ENCODE results near the gene TLNRD1. TPM values are rescaled to one million over a fixed set of nuclear protein-coding genes. Genes with fewer than 3 reads are reported as not detected.
"Not testable (repeated sequence)": the region's sequence is repeated elsewhere in the genome, so short reads cannot be mapped to it uniquely, and the experiment has no call there.

Gene TLNRD1
- total RNA-seq, 1 donor from 2014 or later: 7.4 TPM

- FAIRE-seq (no peak), DNase-seq (ENCODE audit: low read depth) (no peak)
- no peak for TF ChIP-seq CTCF (IDR thresholded peaks at IDR 0.05; ENCODE audit: insufficient read depth, low read length, severe bottlenecking)
- H3K36me3 ChIP-seq (ENCODE audit: control insufficient read depth, insufficient read depth, low read length): peaks cover 1% of the 10 kb centered on the region
- H3K27me3 ChIP-seq (ENCODE audit: control insufficient read depth, insufficient read depth, low read length): no peaks in the 10 kb centered on the region
- H3K4me3 ChIP-seq (ENCODE audit: low read depth, low read length): no peak overlapping the region
These were observed 43.2 kb upstream of the TLNRD1 start for GRCh38 chr15:80957556-80957955.

- peak; percentile 82 for DNase-seq (ENCODE audit: low read depth)
- H3K4me3 ChIP-seq (ENCODE audit: low read depth, low read length): no peak overlapping the region
- TF ChIP-seq CTCF (IDR thresholded peaks at IDR 0.05; ENCODE audit: insufficient read depth, low read length, severe bottlenecking): no peak
- no peak for FAIRE-seq
- H3K27me3 ChIP-seq (ENCODE audit: control insufficient read depth, insufficient read depth, low read length): no peaks in the 10 kb centered on the region
- H3K36me3 ChIP-seq (ENCODE audit: control insufficient read depth, insufficient read depth, low read length): peaks cover 1% of the 10 kb centered on the region
These were observed 42.7 kb upstream of the TLNRD1 start for GRCh38 chr15:80957976-80958375.

GRCh38 chr15:80958818-80959495, 41.8 kb upstream of the TLNRD1 start:
- Histone ChIP-seq H3K27me3 (ENCODE audit: control insufficient read depth, insufficient read depth, low read length) (no peaks in the 10 kb centered on the region), H3K4me3 (ENCODE audit: low read depth, low read length) (no peak overlapping the region), H3K36me3 (ENCODE audit: control insufficient read depth, insufficient read depth, low read length) (no peaks in the 10 kb centered on the region)
- FAIRE-seq: no peak
- no peak for DNase-seq (ENCODE audit: low read depth)
- no peak for TF ChIP-seq CTCF (IDR thresholded peaks at IDR 0.05; ENCODE audit: insufficient read depth, low read length, severe bottlenecking)

- H3K4me3 ChIP-seq (ENCODE audit: low read depth, low read length); H3K27me3 ChIP-seq (ENCODE audit: control insufficient read depth, insufficient read depth, low read length); DNase-seq (ENCODE audit: low read depth); H3K36me3 ChIP-seq (ENCODE audit: control insufficient read depth, insufficient read depth, low read length); FAIRE-seq: not testable (repeated sequence)
These were observed 35.3 kb upstream of the TLNRD1 start for GRCh38 chr15:80965454-80965853.

GRCh38 chr15:80966431-80967197, 34.1 kb upstream of the TLNRD1 start:
- no peak overlapping the region for H3K4me3 ChIP-seq (ENCODE audit: low read depth, low read length)
- H3K36me3 ChIP-seq (ENCODE audit: control insufficient read depth, insufficient read depth, low read length): peaks cover 6% of the 10 kb centered on the region
- DNase-seq (ENCODE audit: low read depth): no peak
- TF ChIP-seq CTCF (IDR thresholded peaks at IDR 0.05; ENCODE audit: insufficient read depth, low read length, severe bottlenecking): no peak
- FAIRE-seq: no peak
- no peaks in the 10 kb centered on the region for H3K27me3 ChIP-seq (ENCODE audit: control insufficient read depth, insufficient read depth, low read length)

- H3K36me3 ChIP-seq (ENCODE audit: control insufficient read depth, insufficient read depth, low read length): peaks cover 6% of the 10 kb centered on the region
These were observed 33.3 kb upstream of the TLNRD1 start for GRCh38 chr15:80967451-80967850.

More at GRCh38 chr15:80967451-80967850, 33.3 kb upstream of the TLNRD1 start:
- H3K27me3 ChIP-seq (ENCODE audit: control insufficient read depth, insufficient read depth, low read length): no peaks in the 10 kb centered on the region
- DNase-seq (ENCODE audit: low read depth): no peak
- no peak for FAIRE-seq
- no peak overlapping the region for H3K4me3 ChIP-seq (ENCODE audit: low read depth, low read length)
- TF ChIP-seq CTCF (IDR thresholded peaks at IDR 0.05; ENCODE audit: insufficient read depth, low read length, severe bottlenecking): no peak

All from bronchial epithelial cell (primary cell).